ENCODE measurements around the gene HIVEP3.

- TF ChIP-seq CTCF (IDR thresholded peaks at IDR 0.05) (no peak), EZH2 (IDR thresholded peaks at IDR 0.05) (no peak), EZH2phosphoT487 (IDR thresholded peaks at IDR 0.05) (no peak)
Observed at GRCh38 chr1:41726899-41727748, 191.6 kb downstream of the HIVEP3 start.
